Neural progenitor cell (in vitro differentiated cells): ENCODE data around the gene GUCY2C. TPM values are rescaled to one million over a fixed set of nuclear protein-coding genes. Genes with fewer than 3 reads are reported as not detected.
"Not testable (repeated sequence)": the region's sequence is repeated elsewhere in the genome, so short reads cannot be mapped to it uniquely, and the experiment has no call there.

Experiments
- DNase-seq: peaks from one replicate; pipeline ENCODE4 v3.0.0-alpha.2; 2016; ENCODE audit warnings: low spot score
- H2AFZ ChIP-seq: fragments of 200-600 bp; sonication (generic); replicated peaks from 2 replicates; pipeline ENCODE4 v1.6.1; 2016; ENCODE audit warnings: antibody characterized with exemption
- H3F3A ChIP-seq: fragments of 200-600 bp; sonication (generic); 2 replicates; pipeline ENCODE4 v1.6.1; 2016; ENCODE audit warnings: antibody characterized with exemption, low read depth
- H3K27ac ChIP-seq: fragments of 200-600 bp; sonication (generic); 2 replicates; pipeline ENCODE4 v1.5.1; 2016; ENCODE audit warnings: mild to moderate bottlenecking
- H3K27me3 ChIP-seq: fragments of 200-600 bp; sonication (generic); 2 replicates; pipeline ENCODE4 v1.6.1; 2016; ENCODE audit warnings: mild to moderate bottlenecking, moderate library complexity
- H3K36me3 ChIP-seq: fragments of 200-600 bp; sonication (generic); 2 replicates; pipeline ENCODE4 v1.5.1; 2016
- H3K4me1 ChIP-seq: fragments of 200-600 bp; sonication (generic); 2 replicates; pipeline ENCODE4 v1.6.1; 2016; ENCODE audit warnings: mixed run types
- H3K4me2 ChIP-seq: fragments of 200-600 bp; sonication (generic); 2 replicates; pipeline ENCODE4 v1.6.1; 2016
- H3K4me3 ChIP-seq: fragments of 200-600 bp; sonication (generic); 2 replicates; pipeline ENCODE4 v1.5.1; 2016
- H3K79me2 ChIP-seq: fragments of 200-600 bp; sonication (generic); 2 replicates; pipeline ENCODE4 v1.6.1; 2016; ENCODE audit warnings: low read depth
- H3K9ac ChIP-seq: fragments of 200-600 bp; sonication (generic); 2 replicates; pipeline ENCODE4 v1.6.1; 2016
- H3K9me3 ChIP-seq: fragments of 200-600 bp; sonication (generic); 2 replicates; pipeline ENCODE4 v1.5.1; 2016; ENCODE audit warnings: low read depth
- H4K20me1 ChIP-seq: fragments of 200-600 bp; sonication (generic); 2 replicates; pipeline ENCODE4 v1.6.1; 2016; ENCODE audit warnings: low read depth
- H3K27ac Mint-ChIP-seq: 3 replicates; pipeline ENCODE4 v1.8.0; 2021; ENCODE audit warnings: mixed read lengths
- H3K27me3 Mint-ChIP-seq: 2 replicates; pipeline ENCODE4 v1.8.0; 2022; ENCODE audit warnings: low read depth, mild to moderate bottlenecking, inconsistent platforms, moderate library complexity, mixed read lengths; ENCODE audit not compliant: insufficient read depth
- H3K36me3 Mint-ChIP-seq: 3 replicates; pipeline ENCODE4 v1.8.0; 2021; ENCODE audit warnings: mixed read lengths
- H3K4me1 Mint-ChIP-seq: 3 replicates; pipeline ENCODE4 v1.8.0; 2021; ENCODE audit warnings: mixed read lengths
- H3K4me3 Mint-ChIP-seq: 3 replicates; pipeline ENCODE4 v1.8.0; 2021; ENCODE audit warnings: mild to moderate bottlenecking, moderate library complexity, mixed read lengths
- H3K9me3 Mint-ChIP-seq: 3 replicates; pipeline ENCODE4 v1.8.0; 2020; ENCODE audit warnings: mixed read lengths
- EZH2 ChIP-seq: fragments of 200-600 bp; sonication (generic); IDR thresholded peaks from 2 replicates; pipeline ENCODE4 v1.6.1; 2017; ENCODE audit warnings: antibody characterized with exemption, mild to moderate bottlenecking, moderate library complexity
- EZH2phosphoT487 ChIP-seq: fragments of 200-600 bp; sonication (generic); IDR thresholded peaks from 2 replicates; pipeline ENCODE4 v1.6.1; 2017; ENCODE audit warnings: antibody characterized with exemption
- total RNA-seq: library from RNA; depleted of rRNA; stranded (reverse); fragments of >200 nt; gene quantifications from 2 replicates; pipeline ENCODE4 v1.2.3, GENCODE V29; 2015; ENCODE audit warnings: low replicate concordance
- TF ChIP-seq, protein P1 (sequence below): fragments of 200-600 bp; sonication (generic); IDR thresholded peaks from 2 replicates; pipeline ENCODE4 v1.5.1; 2017; ENCODE audit warnings: antibody characterized with exemption, mild to moderate bottlenecking

Gene GUCY2C
- total RNA-seq, 1 donor from 2014 or later, result not detected

DNA sequence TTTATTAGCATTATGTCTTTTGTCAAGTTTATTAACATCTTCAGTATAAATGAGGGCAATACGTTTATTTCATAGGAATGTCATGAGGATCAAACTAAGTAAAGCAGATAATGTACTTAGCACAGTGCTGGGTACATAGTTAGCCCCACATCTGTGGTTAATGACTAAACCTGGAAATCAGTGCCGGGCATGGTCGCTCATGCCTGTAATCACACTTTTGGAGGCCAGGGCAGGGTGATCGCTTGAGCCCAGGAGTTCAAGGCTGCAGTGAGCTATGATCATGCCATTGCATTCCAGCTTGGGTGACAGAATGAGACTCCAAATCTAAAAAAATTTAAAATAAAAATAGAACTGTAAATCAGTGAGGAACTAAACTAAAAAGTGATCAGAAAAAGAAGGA is 44.8 kb upstream of the GUCY2C start:
- no peak overlapping the region for H3K4me3 ChIP-seq
- Mint-ChIP-seq H3K27ac (no peak overlapping the region), H3K4me3 (no peak overlapping the region), H3K36me3 (no peaks in the 10 kb centered on the region), H3K4me1 (no peaks in the 10 kb centered on the region), H3K9me3 (peaks cover 10% of the 10 kb centered on the region), H3K27me3 (no peaks in the 10 kb centered on the region)
- H4K20me1 ChIP-seq, result no peaks in the 10 kb centered on the region
- no peak overlapping the region for H3K9ac ChIP-seq
- H3K27ac ChIP-seq, result no peak overlapping the region
- no peaks in the 10 kb centered on the region for H3K27me3 ChIP-seq
- H3F3A ChIP-seq, result no peaks in the 10 kb centered on the region
- no peaks in the 10 kb centered on the region for H3K4me1 ChIP-seq
- H3K79me2 ChIP-seq, result no peaks in the 10 kb centered on the region
- H3K4me2 ChIP-seq, result no peak overlapping the region
- no peaks in the 10 kb centered on the region for H3K36me3 ChIP-seq
- H2AFZ ChIP-seq, result no peak overlapping the region
- no peaks in the 10 kb centered on the region for H3K9me3 ChIP-seq
- DNase-seq, result no peak
- TF ChIP-seq EZH2phosphoT487 (no peak), EZH2 (no peak)
- TF ChIP-seq, protein P1, sequence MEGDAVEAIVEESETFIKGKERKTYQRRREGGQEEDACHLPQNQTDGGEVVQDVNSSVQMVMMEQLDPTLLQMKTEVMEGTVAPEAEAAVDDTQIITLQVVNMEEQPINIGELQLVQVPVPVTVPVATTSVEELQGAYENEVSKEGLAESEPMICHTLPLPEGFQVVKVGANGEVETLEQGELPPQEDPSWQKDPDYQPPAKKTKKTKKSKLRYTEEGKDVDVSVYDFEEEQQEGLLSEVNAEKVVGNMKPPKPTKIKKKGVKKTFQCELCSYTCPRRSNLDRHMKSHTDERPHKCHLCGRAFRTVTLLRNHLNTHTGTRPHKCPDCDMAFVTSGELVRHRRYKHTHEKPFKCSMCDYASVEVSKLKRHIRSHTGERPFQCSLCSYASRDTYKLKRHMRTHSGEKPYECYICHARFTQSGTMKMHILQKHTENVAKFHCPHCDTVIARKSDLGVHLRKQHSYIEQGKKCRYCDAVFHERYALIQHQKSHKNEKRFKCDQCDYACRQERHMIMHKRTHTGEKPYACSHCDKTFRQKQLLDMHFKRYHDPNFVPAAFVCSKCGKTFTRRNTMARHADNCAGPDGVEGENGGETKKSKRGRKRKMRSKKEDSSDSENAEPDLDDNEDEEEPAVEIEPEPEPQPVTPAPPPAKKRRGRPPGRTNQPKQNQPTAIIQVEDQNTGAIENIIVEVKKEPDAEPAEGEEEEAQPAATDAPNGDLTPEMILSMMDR, result no peak

- not testable (repeated sequence) for H3K9me3 Mint-ChIP-seq, H3K9me3 ChIP-seq, H3K9ac ChIP-seq, H3K4me3 Mint-ChIP-seq, H3K27ac ChIP-seq, H3K27me3 Mint-ChIP-seq, H3K27ac Mint-ChIP-seq, H3K79me2 ChIP-seq, H3K4me1 Mint-ChIP-seq, DNase-seq, H3K4me2 ChIP-seq, H4K20me1 ChIP-seq, H2AFZ ChIP-seq, H3K36me3 ChIP-seq, H3K4me1 ChIP-seq, H3K4me3 ChIP-seq, H3K27me3 ChIP-seq, H3K36me3 Mint-ChIP-seq, H3F3A ChIP-seq
Observed at GRCh38 chr12:14736441-14736840, 40.0 kb upstream of the GUCY2C start.

DNA sequence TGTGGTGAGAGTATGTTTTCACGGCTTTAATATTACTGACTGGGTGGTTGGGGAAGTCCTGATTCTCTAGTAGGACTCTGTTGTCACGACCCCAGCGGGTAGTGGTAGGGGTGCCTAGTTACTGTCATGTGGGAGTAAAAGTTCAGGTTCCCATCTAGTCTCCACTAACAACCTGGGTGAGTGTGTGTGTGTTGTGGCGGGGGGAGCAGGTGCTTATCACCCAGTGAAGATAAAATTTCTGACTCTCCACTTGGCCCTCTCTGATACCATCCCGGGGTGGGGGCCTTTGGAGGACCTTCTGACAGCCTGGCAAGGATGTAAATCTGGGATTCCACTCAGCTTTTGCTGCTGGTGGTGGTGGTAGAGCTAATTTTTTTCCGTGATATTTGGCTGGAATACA is 35.4 kb upstream of the GUCY2C start:
- no peak overlapping the region for H3K4me2 ChIP-seq
- Mint-ChIP-seq H3K27me3 (no peaks in the 10 kb centered on the region), H3K4me3 (no peak overlapping the region), H3K36me3 (no peaks in the 10 kb centered on the region), H3K4me1 (no peaks in the 10 kb centered on the region), H3K27ac (no peak overlapping the region), H3K9me3 (peaks cover 2% of the 10 kb centered on the region)
- H3K27ac ChIP-seq, result no peak overlapping the region
- no peaks in the 10 kb centered on the region for H3K27me3 ChIP-seq
- no peak overlapping the region for H3K9ac ChIP-seq
- no peaks in the 10 kb centered on the region for H3F3A ChIP-seq
- H3K4me1 ChIP-seq, result no peaks in the 10 kb centered on the region
- no peaks in the 10 kb centered on the region for H3K36me3 ChIP-seq
- no peaks in the 10 kb centered on the region for H3K79me2 ChIP-seq
- no peak for DNase-seq
- H3K4me3 ChIP-seq, result no peak overlapping the region
- TF ChIP-seq EZH2phosphoT487 (no peak), EZH2 (no peak)
- TF ChIP-seq, protein P1, result no peak
- H4K20me1 ChIP-seq, result no peaks in the 10 kb centered on the region
- peaks cover 4% of the 10 kb centered on the region for H3K9me3 ChIP-seq
- no peak overlapping the region for H2AFZ ChIP-seq

DNA sequence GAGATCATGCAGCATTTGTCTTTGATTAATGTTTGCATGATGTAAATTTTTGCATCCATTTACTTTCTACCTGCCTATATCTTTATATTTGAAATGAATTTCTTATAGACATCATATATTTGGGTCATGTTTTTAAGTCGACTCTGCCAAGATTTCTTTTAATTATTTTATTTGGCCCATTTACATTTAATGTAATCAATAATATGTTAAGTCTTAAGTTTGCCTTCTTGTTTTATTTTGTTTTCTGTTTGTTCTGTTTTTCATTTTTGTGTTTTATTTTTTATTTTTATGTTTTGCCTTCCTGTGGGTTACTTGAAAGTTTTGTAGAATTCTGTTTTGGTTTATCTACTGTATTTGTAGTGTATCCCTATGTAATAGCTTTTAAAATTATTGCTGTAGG is 33.2 kb upstream of the GUCY2C start:
- no peaks in the 10 kb centered on the region for H3K36me3 ChIP-seq
- H3F3A ChIP-seq, result no peaks in the 10 kb centered on the region
- Mint-ChIP-seq H3K4me3 (no peak overlapping the region), H3K4me1 (no peaks in the 10 kb centered on the region), H3K9me3 (peaks cover 6% of the 10 kb centered on the region), H3K27me3 (no peaks in the 10 kb centered on the region), H3K27ac (no peak overlapping the region), H3K36me3 (no peaks in the 10 kb centered on the region)
- H3K4me2 ChIP-seq, result no peak overlapping the region
- H4K20me1 ChIP-seq, result no peaks in the 10 kb centered on the region
- no peak for DNase-seq
- H3K4me1 ChIP-seq, result no peaks in the 10 kb centered on the region
- no peak overlapping the region for H3K4me3 ChIP-seq
- no peak overlapping the region for H3K27ac ChIP-seq
- no peaks in the 10 kb centered on the region for H3K27me3 ChIP-seq
- H2AFZ ChIP-seq, result no peak overlapping the region
- H3K9me3 ChIP-seq, result peaks cover 9% of the 10 kb centered on the region
- no peaks in the 10 kb centered on the region for H3K79me2 ChIP-seq
- TF ChIP-seq, protein P1, result no peak
- TF ChIP-seq EZH2 (no peak), EZH2phosphoT487 (no peak)
- H3K9ac ChIP-seq, result no peak overlapping the region
